ENCODE measurements around the gene NLRP13. TPM values are rescaled to one million over a fixed set of nuclear protein-coding genes. Genes with fewer than 3 reads are reported as not detected.

NLRP13 gene
- total and polyA plus RNA-seq, 10 of the 15 experiments (the other 5 are each of a cell fraction or from before 2014, with no cell fraction given) = 0.37 TPM; not detected in 9

GRCh38 chr19:55909801-55910200, 22.3 kb downstream of the NLRP13 start:
- SMC1A ChIA-PET (ENCODE audit: uncharacterized antibody, unreplicated experiment) = interaction anchor here (0.6 kb wide), 1 partner anchor 279 kb away, joined by 3 read pairs; no protein-coding TSS in a partner anchor
- Histone ChIP-seq H3K27me3 (replicated peaks in 1 of 2; ENCODE audit: control insufficient read depth in 2 of 2, insufficient read depth in 2 of 2, low read length in 1 of 2) (no peaks in the 10 kb centered on the region), H4K20me1 (ENCODE audit: control insufficient read depth, insufficient read depth) (no peaks in the 10 kb centered on the region), H3K4me2 (ENCODE audit: control insufficient read depth, insufficient read depth) (no peak overlapping the region), H3K9me3 (replicated peaks; ENCODE audit: control insufficient read depth, insufficient read depth, low read length) (no peaks in the 10 kb centered on the region; the same call in 2 of the 3 replicates), H3K27ac (ENCODE audit: control insufficient read depth, insufficient read depth) (no peak overlapping the region), H3K4me1 (ENCODE audit: control insufficient read depth, insufficient read depth, low read length) (no peaks in the 10 kb centered on the region), H3K9ac (ENCODE audit: control insufficient read depth, insufficient read depth, low read length) (no peak overlapping the region), H3K79me2 (ENCODE audit: control insufficient read depth, insufficient read depth, low read length) (no peaks in the 10 kb centered on the region), H2AFZ (ENCODE audit: control insufficient read depth, low read depth, low read length) (no peak overlapping the region), H3K36me3 (ENCODE audit: control insufficient read depth in 2 of 2, insufficient read depth in 2 of 2, low read length in 1 of 2) (no peaks in the 10 kb centered on the region), H3K4me3 (no peak overlapping the region)
- no peak for DNase-seq (ENCODE audit: low read depth, low spot score)
- in situ Hi-C loops (cut with MboI) (no loop called here), intact Hi-C loops (cut with micrococcal nuclease; ENCODE audit: unreplicated experiment) (no loop called here)
- WGBS (ENCODE audit: insufficient coverage, insufficient replicate concordance, low lambda C conversion rate, missing lambda C conversion rate) = 0% methylated on average over 2 of the region's 2 CpGs
- FAIRE-seq = no peak
- POLR2A ChIA-PET = no interaction called here
- no peak for ATAC-seq
- RAD21 ChIA-PET (ENCODE audit: unreplicated experiment) = no interaction called here
- BruUV-seq (replicated peaks) = no TSS peak
- CTCF ChIA-PET = interaction anchor here (0.6 kb wide), 1 partner anchor 81 kb away, joined by 3 read pairs; no protein-coding TSS in a partner anchor
- TF ChIP-seq BMI1 (IDR thresholded peaks at IDR 0.05; ENCODE audit: borderline replicate concordance) = no peak
- no peak for TF ChIP-seq ZNF274 (IDR thresholded peaks at IDR 0.05; ENCODE audit: insufficient read depth, insufficient read length)
- no peak for TF ChIP-seq BCL11A (IDR thresholded peaks at IDR 0.05; ENCODE audit: low read depth, low read length)
- TF ChIP-seq IKZF2 (IDR thresholded peaks at IDR 0.05) = no peak
- no peak for TF ChIP-seq SRF (IDR thresholded peaks at IDR 0.05; ENCODE audit: low read depth in 2 of 2, low read length in 2 of 2)
- TF ChIP-seq CUX1 (IDR thresholded peaks at IDR 0.05; ENCODE audit: insufficient replicate concordance, low read depth, low read length) = no peak
- TF ChIP-seq ZBTB11 (CRISPR knock-in tag; IDR thresholded peaks at IDR 0.05) = no peak
- TF ChIP-seq RAD51 (IDR thresholded peaks at IDR 0.05) = no peak
- TF ChIP-seq NR2C2 (IDR thresholded peaks at IDR 0.05; ENCODE audit: borderline replicate concordance, control insufficient read depth, insufficient read length, low read depth) = no peak
- no peak for TF ChIP-seq CTCF (IDR thresholded peaks at IDR 0.05 in 2 of 3, conservative IDR thresholded peaks at IDR 0.05 in 1 of 3; ENCODE audit: control insufficient read depth in 2 of 3, extremely low read depth in 1 of 3, insufficient read depth in 1 of 3, low read depth in 3 of 3, low read length in 3 of 3)
- no peak for TF ChIP-seq USF1 (IDR thresholded peaks at IDR 0.05; ENCODE audit: borderline replicate concordance, extremely low read length, insufficient read depth, low read depth, low read length)
- TF ChIP-seq HDGF (IDR thresholded peaks at IDR 0.05) = no peak
- no peak for TF ChIP-seq SIN3A (IDR thresholded peaks at IDR 0.05; ENCODE audit: low read depth, low read length)
